ENCODE results near the gene TMPRSS12.
"Not testable (repeated sequence)": the region's sequence is repeated elsewhere in the genome, so short reads cannot be mapped to it uniquely, and the experiment has no call there.

The TMPRSS12 gene, protein sequence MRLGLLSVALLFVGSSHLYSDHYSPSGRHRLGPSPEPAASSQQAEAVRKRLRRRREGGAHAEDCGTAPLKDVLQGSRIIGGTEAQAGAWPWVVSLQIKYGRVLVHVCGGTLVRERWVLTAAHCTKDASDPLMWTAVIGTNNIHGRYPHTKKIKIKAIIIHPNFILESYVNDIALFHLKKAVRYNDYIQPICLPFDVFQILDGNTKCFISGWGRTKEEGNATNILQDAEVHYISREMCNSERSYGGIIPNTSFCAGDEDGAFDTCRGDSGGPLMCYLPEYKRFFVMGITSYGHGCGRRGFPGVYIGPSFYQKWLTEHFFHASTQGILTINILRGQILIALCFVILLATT

GRCh38 chr12:50842637-50843493 is at the start of gene TMPRSS12:
Gene TMPRSS12, plus strand, starts transcription at chr12:50842926. Its CDS starts 39 bp downstream, at chr12:50842965.
- DNase-seq (ENCODE audit: low spot score) = no peak

- DNase-seq (ENCODE audit: low spot score) = no peak
Measured at GRCh38 chr12:50799908-50800307, 42.8 kb upstream of the TMPRSS12 start.

DNA sequence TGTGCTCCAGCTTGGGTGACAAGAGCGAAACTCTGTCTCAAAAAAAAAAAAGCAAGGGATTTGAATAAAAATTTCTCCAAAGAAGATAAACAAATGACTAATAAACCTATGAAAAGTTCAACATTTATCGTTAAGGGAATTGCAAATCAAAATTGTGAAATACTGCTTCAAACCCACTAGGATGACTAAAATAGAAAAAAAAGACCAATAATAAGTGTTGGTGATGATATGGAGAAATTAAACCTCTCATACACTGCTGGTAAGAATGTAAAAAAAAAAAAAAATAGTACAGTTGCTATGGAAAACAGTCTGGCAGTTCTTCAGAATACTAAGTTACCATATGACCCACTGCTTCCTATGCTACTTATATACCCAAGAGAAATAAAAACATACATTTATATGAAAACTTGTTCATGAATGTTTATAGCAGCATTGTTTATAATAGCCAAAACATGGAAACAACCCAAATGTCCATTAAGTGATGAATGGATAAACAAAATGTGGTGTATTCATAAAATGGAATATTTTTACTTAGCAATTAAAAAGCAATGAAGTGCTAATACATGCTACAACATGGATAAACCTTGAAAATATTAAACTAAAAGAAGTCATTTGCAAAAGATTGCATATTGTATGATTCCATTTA is 39.4 kb upstream of the TMPRSS12 start:
- DNase-seq (ENCODE audit: low spot score) = no peak

DNA sequence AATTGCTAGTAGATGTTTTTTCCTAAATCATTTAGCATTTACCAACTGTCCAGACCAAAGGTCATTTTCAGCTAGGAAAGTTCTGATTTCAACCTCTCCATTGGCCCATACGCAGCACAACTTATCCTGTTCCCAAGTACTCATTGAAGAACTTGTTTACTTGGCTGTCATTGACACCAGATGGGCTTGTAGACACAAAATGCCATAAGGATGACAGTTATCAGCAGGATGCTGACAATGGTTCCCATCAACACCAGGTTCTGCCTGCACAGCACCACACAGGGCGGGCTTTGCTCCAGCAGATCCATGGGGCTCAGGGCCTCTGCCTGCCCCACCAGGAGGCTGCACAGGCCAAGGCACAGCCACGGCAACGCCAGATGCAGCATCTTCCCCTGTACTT is 36.5 kb upstream of the TMPRSS12 start:
- peak; percentile 12 for DNase-seq (ENCODE audit: low spot score)

DNA sequence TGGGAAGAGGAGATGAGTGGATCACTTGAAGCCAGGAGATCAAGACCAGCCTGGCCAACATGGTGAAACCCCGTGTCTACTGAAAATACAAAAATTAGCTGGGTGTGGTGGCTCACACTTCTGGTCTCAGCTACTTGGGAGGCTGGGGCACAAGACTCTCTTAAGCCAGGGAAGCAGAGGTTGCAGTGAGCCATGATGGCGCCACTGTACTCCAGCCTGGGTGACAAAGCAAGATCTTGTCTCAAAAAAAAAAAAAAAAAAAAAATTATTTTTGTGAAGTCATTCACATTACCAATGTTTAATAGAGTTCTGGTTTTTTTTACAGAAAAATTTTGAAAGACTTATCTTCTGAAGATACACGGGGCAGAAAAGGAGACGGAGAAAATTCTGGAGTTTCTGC is 33.6 kb upstream of the TMPRSS12 start:
- DNase-seq (ENCODE audit: low spot score) = not testable (repeated sequence)

DNA sequence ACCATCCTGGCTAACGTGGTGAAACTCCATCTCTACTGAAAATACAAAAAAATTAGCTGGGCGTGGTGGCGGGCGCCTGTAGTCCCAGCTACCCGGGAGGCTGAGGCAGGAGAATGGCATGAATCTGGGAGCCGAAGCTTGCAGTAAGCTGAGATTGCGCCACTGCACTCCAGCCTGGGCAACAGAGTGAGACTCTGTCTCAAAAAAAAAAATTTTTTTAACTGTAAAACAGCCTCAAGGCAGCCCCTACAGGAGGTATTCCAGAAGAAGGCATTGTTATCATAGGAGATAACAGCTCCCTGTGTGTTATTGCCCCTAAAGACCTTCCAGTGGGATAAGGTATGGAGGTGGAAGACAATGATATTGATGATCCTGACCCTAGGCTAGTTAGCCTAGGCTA is 27.8 kb upstream of the TMPRSS12 start:
- DNase-seq (ENCODE audit: low spot score) = not testable (repeated sequence)

GRCh38 chr12:50820177-50820576 is 22.5 kb upstream of the TMPRSS12 start:
- no peak for DNase-seq (ENCODE audit: low spot score)

DNA sequence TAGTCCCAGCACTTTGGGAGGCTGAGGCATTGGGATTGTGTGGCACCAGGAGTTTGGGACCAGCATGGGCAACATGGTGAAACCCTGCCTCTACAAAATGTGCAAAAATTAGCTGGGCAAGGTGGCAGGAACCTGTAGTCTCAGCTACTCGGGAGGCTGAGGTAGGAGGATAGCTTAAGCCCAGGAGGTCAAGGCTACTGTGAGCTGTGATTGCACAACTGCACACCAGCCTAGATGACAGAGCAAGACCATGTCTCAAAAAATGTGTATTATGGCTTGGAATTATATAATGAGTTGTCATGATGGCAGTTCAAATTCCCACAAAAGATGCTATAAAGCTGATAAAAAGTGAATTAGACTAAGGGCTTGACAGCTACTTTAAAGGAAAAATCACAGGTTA is 20.6 kb upstream of the TMPRSS12 start:
- DNase-seq (ENCODE audit: low spot score) = no peak

GRCh38 chr12:50823724-50824123 is 19.0 kb upstream of the TMPRSS12 start:
- DNase-seq (ENCODE audit: low spot score) = not testable (repeated sequence)

GRCh38 chr12:50824914-50825313 is 17.8 kb upstream of the TMPRSS12 start:
- no peak for DNase-seq (ENCODE audit: low spot score)

DNA sequence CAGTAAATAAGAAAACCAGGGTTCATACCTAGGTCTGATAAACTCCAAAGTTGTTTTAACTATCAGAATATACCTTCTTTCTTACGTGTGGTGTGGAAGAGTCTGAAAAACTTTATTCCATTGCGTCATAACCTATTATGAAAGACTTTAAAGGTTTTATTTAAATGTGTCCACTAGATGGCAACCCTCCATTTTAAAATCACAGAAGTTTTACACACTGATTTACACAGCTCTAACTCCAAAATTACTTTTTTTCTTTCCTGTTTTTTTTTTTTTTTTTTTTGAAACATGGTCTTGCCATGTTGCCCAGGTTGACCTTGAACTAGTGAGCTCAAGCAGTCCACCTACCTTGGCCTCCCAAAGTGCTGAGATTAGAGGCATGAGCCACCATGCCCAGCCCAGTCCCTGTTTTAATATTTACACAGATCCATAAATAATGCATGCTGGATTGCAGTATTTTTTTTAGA is 17.3 kb upstream of the TMPRSS12 start:
- DNase-seq (ENCODE audit: low spot score) = peak; percentile 49

- no peak for DNase-seq (ENCODE audit: low spot score)
Measured at GRCh38 chr12:50828121-50828520, 14.6 kb upstream of the TMPRSS12 start.

DNA sequence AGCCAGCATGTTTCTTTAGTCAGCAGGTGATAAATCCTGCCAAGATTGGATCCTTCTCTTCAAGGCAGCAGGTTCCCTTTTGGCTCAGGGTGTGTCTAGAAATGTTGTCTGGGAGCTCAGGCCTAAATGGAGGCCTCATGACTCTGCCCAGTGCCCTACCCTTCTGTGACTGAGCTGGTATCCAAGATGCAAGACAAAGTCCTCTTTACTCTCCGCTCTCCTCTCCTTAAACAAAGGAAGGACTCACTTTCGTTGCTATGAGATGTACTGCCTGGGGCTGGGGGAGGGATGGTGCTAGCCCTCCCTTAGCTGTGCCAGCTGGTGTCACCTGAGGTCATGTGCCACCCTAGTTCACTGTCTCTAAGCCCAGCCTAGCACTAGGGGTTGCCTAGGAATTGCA is 13.8 kb upstream of the TMPRSS12 start:
- no peak for DNase-seq (ENCODE audit: low spot score)

DNA sequence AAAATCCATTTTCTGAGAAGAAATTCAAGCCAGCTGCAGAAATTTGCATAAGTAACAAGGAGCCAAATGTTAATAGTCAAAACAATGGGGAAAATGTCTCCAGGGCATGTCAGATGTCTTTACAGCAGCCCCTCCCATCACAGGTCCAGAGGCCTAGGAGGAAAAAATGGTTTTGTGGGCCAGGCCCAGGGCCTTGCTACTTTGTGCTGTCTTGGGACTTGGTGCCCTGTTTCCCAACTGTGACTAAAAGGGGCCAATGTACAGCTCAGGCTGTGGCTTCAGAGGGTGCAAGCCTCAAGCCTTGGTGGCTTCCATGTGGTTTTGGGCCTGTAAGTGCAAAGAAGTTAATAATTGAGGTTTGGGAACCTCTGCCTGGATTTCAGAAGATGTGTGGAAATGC is 8.9 kb upstream of the TMPRSS12 start:
- DNase-seq (ENCODE audit: low spot score) = not testable (repeated sequence)

- no peak for DNase-seq (ENCODE audit: low spot score)
Measured at GRCh38 chr12:50839042-50839441, 3.7 kb upstream of the TMPRSS12 start.

DNA sequence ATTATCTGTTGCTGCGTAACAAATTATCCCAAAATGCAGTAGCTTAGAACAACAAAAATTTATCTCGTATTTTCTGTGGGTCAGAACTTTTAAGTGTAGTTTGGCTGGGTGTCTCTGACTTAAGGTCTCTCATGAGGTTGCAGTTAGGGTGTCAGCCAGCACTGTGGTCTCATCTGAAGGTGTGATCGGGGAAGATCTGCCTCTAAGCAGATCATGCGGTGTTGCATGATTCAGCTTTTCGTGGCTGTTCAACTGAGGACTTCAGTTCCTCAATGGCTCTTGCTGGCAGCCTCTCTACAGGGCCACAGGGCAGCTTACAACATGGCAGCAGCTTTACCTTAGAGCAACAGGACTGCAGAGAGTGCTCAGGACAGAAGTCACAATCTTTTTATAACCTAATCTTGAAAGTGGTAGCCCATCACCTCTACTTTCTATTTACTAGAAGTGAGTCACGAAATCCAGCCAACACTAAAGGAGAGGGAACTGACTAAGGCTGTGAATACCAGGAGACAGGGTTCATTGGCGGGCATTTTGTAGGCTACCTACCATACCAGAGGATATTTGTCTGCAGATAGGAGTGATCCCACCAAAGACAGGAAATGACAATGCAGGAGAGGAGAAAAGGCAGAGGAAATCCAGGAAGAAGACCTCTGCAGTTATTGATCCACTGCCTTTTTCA is 1.8 kb upstream of the TMPRSS12 start:
- no peak for DNase-seq (ENCODE audit: low spot score)

GRCh38 chr12:50841716-50842531 is 802 bp upstream of the TMPRSS12 start:
- no peak for DNase-seq (ENCODE audit: low spot score)

DNA sequence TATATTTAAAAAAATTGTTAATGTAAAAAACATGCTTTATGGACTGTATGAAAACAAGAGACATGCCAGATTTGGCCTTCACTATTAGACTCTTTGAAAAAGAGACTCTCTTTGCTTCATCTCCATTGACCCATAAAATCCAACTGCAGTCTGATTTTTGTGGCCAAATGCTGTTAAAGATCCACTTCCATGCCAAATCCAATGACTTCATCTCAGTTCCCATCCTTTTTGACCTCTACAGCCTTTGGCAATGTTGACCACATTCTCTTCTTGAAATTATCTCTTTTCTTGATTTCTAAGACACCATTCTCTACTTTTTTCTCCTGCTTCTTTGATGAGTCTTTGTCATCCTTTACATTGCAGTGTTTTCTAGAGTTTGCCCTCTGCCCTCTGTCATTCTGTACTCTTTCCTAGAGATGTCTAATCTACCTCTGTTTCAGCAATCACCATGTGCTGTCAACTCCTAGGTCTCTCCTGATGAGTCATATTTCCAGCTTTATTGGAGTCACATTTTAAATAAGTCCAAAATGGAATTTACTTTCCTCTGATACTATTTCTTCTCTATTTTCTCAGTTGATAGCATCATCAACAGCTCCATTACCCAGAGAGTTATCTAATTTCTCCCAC is 2.4 kb downstream of the TMPRSS12 start:
- no peak for DNase-seq (ENCODE audit: low spot score)

DNA sequence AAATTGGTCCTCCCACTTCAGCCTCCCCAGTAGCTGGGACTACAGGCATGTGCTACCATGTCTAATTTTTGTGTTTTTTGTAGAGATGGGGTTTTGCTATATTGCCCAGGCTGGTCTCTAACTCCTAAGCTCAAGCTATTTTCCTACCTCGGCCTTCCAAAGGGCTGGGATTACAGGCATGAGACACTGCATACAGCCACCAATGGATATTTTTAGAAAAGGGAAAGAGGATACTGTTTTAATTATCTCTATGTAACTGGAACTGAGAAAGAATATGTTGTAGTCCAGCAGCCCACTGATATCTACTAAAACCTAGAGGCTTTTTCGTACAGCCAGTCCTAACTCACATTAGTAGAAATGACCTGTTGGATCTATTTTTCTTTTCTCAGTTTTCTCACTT is 6.2 kb downstream of the TMPRSS12 start:
- no peak for DNase-seq (ENCODE audit: low spot score)

GRCh38 chr12:50855218-50855617 is 12.5 kb downstream of the TMPRSS12 start:
- not testable (repeated sequence) for DNase-seq (ENCODE audit: low spot score)

DNA sequence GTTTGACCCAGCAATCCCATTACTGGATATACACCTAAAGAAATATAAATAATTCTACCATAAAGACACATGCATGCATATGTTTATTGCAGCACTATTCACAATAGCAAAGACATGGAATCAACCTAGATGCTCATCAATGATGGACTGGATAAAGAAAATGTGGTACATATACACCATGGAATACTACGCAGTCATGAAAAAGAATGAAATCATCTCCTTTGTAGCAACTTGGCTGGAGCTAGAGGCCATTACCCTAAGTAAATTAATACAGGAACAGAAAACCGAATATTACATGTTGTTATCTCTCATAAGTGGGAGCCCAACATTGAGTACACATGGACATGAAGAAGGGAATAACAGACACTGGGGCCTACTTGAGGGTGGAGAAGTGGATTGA is 13.0 kb downstream of the TMPRSS12 start:
- DNase-seq (ENCODE audit: low spot score) = not testable (repeated sequence)

Measured in AG20443 (cell line).